CD4-positive, alpha-beta T cell (primary cell): ENCODE data around the gene NDUFB3. TPM values are rescaled to one million over a fixed set of nuclear protein-coding genes. Genes with fewer than 3 reads are reported as not detected.

Experiments
- ATAC-seq: fragments of 200-7000 bp; cut with Tn5 transposase; one replicate; pipeline ENCODE4 v1.10.0; 2022; ENCODE audit warnings: mild to moderate bottlenecking; ENCODE audit not compliant: poor library complexity
- CTCF ChIA-PET: fragments of 350-600 bp; sonication (Branson Sonifier 250); formaldehyde crosslinking; loops from one replicate; lab custom pipeline; 2021; ENCODE audit warnings: antibody characterized with exemption, inconsistent platforms; lab: Charles Lee
- POLR2A ChIA-PET: fragments of 350-600 bp; sonication (Branson Sonifier 250); formaldehyde crosslinking; loops from one replicate; lab custom pipeline; 2021; ENCODE audit warnings: antibody characterized with exemption, inconsistent platforms; lab: Charles Lee
- DNase-seq, 14 experiments: peaks; one replicate each; pipeline ENCODE4 v3.0.0-alpha.2; 2013 to 2020; ENCODE audit warnings: mixed read lengths in 2 of 14
- H3K27ac ChIP-seq, 2 donors: one replicate each; pipeline versions ENCODE4 v1.5.1 to v1.7.0; 2013; ENCODE audit warnings: low read length in 2 of 2, low read depth in 1 of 2, mild to moderate bottlenecking in 1 of 2
- H3K27me3 ChIP-seq, 2 experiments: 1 replicate in 1 of 2; 2 replicates in 1 of 2; pipeline versions ENCODE4 v1.6.1 to v1.7.0; 2013; ENCODE audit warnings: low read length in 2 of 2, control low read depth in 1 of 2, mild to moderate bottlenecking in 1 of 2, moderate library complexity in 1 of 2; ENCODE audit not compliant: insufficient read depth in 2 of 2, control insufficient read depth in 1 of 2
- H3K36me3 ChIP-seq: one replicate; pipeline ENCODE4 v1.6.1; 2013; ENCODE audit warnings: low read length, control low read depth; ENCODE audit not compliant: insufficient read depth
- H3K4me1 ChIP-seq: one replicate; pipeline ENCODE4 v1.6.1; 2013; ENCODE audit warnings: low read length, control low read depth; ENCODE audit not compliant: insufficient read depth
- H3K4me3 ChIP-seq: one replicate; pipeline ENCODE4 v1.5.1; 2013; ENCODE audit warnings: mild to moderate bottlenecking, low read length, moderate library complexity
- H3K9me3 ChIP-seq, 2 experiments: 1 replicate in 1 of 2; 2 replicates in 1 of 2; pipeline versions ENCODE4 v1.6.1 to v1.7.0; 2013; ENCODE audit warnings: low read length in 2 of 2, mild to moderate bottlenecking in 2 of 2, control low read depth in 1 of 2, moderate library complexity in 1 of 2; ENCODE audit not compliant: control insufficient read depth in 1 of 2, insufficient read depth in 1 of 2
- H3K27ac Mint-ChIP-seq: one replicate; pipeline ENCODE4 v1.8.0; 2020; ENCODE audit warnings: mixed read lengths
- H3K27me3 Mint-ChIP-seq: one replicate; pipeline ENCODE4 v1.8.0; 2021; ENCODE audit warnings: mixed read lengths
- H3K36me3 Mint-ChIP-seq: one replicate; pipeline ENCODE4 v1.8.0; 2021; ENCODE audit warnings: low read depth, mixed read lengths
- H3K4me1 Mint-ChIP-seq: one replicate; pipeline ENCODE4 v1.8.0; 2021; ENCODE audit warnings: low read depth, mixed read lengths
- H3K4me3 Mint-ChIP-seq: one replicate; pipeline ENCODE4 v1.8.0; 2020; ENCODE audit warnings: mild to moderate bottlenecking, mixed read lengths
- H3K9me3 Mint-ChIP-seq: one replicate; pipeline ENCODE4 v1.8.0; 2020; ENCODE audit warnings: mixed read lengths
- CTCF ChIP-seq: fragments of 200-600 bp; IDR thresholded peaks from one replicate; pipeline ENCODE4 v1.8.0; 2022; ENCODE audit warnings: antibody characterized with exemption, mild to moderate bottlenecking
- intact Hi-C, 2 experiments: fragments of 100-400 bp; cut with DNase I in 1 of 2; cut with micrococcal nuclease in 1 of 2; formaldehyde crosslinking; loops; one replicate each; pipeline versions ENCODE4 v1.15.1 to v1.9.0; 2023 to 2025; cut with DNase I, micrococcal nuclease
- total RNA-seq, 174 experiments: library from RNA in 2 of 174; stranded (reverse) in 2 of 174; gene quantifications; one replicate each; pipeline ENCODE4 v1.2.3 and lab custom pipeline; 2021 to 2026

NDUFB3 gene
- total RNA-seq, 2 experiments from 2014 or later: 10.1 to 13.6 TPM

GRCh38 chr2:201064797-201065329, 6.9 kb upstream of the NDUFB3 start:
- ChIA-PET CTCF (interaction anchor here (1.2 kb wide), 1 partner anchor 126 kb away, joined by 3 read pairs; no protein-coding TSS in a partner anchor), POLR2A (interaction anchor here (1.7 kb wide), 1 partner anchor 93 kb away, joined by 5 read pairs; no protein-coding TSS in a partner anchor)
- Histone ChIP-seq H3K27me3 (no peaks in the 10 kb centered on the region), H3K4me1 (peaks cover 14% of the 10 kb centered on the region), H3K9me3 (no peaks in the 10 kb centered on the region), H3K4me3 (no peak overlapping the region), H3K27ac (no peak overlapping the region), H3K36me3 (peaks cover 14% of the 10 kb centered on the region)
- no peak for TF ChIP-seq CTCF
- no peaks in the 10 kb centered on the region for H3K27me3 Mint-ChIP-seq
- DNase-seq (no peak), ATAC-seq (no peak)
- H3K4me1 Mint-ChIP-seq: peaks cover 57% of the 10 kb centered on the region
- H3K9me3 Mint-ChIP-seq: no peaks in the 10 kb centered on the region
- H3K27ac Mint-ChIP-seq: no peak overlapping the region
- H3K36me3 Mint-ChIP-seq: peaks cover 18% of the 10 kb centered on the region
- intact Hi-C loops: loop anchor here (5.0 kb wide), 3 partner anchors 103 to 488 kb away; partner anchors contain the start of gene ORC2 (in 1 of the 2)
- H3K4me3 Mint-ChIP-seq: no peak overlapping the region

GRCh38 chr2:201070948-201071478, 788 bp upstream of the NDUFB3 start:
- Mint-ChIP-seq H3K27me3 (no peaks in the 10 kb centered on the region), H3K4me1 (peaks cover 52% of the 10 kb centered on the region), H3K36me3 (peaks cover 15% of the 10 kb centered on the region), H3K4me3 (peak overlapping the region; percentile 99), H3K9me3 (no peaks in the 10 kb centered on the region), H3K27ac (peak overlapping the region; percentile 97)
- ChIA-PET POLR2A (interaction anchor here (0.7 to 5.9 kb wide), 7 partner anchors 46 to 207 kb away, joined by 3 to 103 read pairs (median 9); partner anchors contain the start of genes CFLAR, CLK1, NIF3L1 and ORC2), CTCF (interaction anchor here (0.9 to 6.1 kb wide), 6 partner anchors 11 to 108 kb away, joined by 3 to 30 read pairs (median 9); partner anchors contain the start of gene ORC2)
- Histone ChIP-seq H3K4me3 (peak overlapping the region; percentile 87), H3K9me3 (no peaks in the 10 kb centered on the region), H3K27me3 (no peaks in the 10 kb centered on the region), H3K27ac (peak overlapping the region; percentile 75 to 93), H3K4me1 (peaks cover 19% of the 10 kb centered on the region), H3K36me3 (no peaks in the 10 kb centered on the region)
- DNase-seq (no peak), ATAC-seq (peak; percentile 39)
- no peak for TF ChIP-seq CTCF
- intact Hi-C loops: loop anchor here (1.0 to 5.0 kb wide), 9 partner anchors 45 to 359 kb away; partner anchors contain the start of genes BZW1 (in 2 of the 2) and CFLAR (in 1 of the 2)

- Mint-ChIP-seq H3K36me3 (peaks cover 15% of the 10 kb centered on the region), H3K4me1 (peaks cover 46% of the 10 kb centered on the region), H3K4me3 (peak overlapping the region; percentile 99), H3K27ac (peak overlapping the region; percentile 97), H3K9me3 (no peaks in the 10 kb centered on the region), H3K27me3 (no peaks in the 10 kb centered on the region)
- peak overlapping the region; percentile 84 to 93 for H3K27ac ChIP-seq
- H3K4me3 ChIP-seq: peak overlapping the region; percentile 87
- DNase-seq (no peak), ATAC-seq (peak; percentile 1)
- POLR2A ChIA-PET: interaction anchor here (0.7 to 5.9 kb wide), 6 partner anchors 44 to 359 kb away, joined by 3 to 103 read pairs (median 4); partner anchors contain the start of genes CFLAR, CLK1 and ORC2
- intact Hi-C loops: loop anchor here (2.0 to 5.0 kb wide), 5 partner anchors 41 to 360 kb away; partner anchors contain the start of gene BZW1 (in 1 of the 2)
- H3K27me3 ChIP-seq: no peaks in the 10 kb centered on the region
- TF ChIP-seq CTCF: no peak
- CTCF ChIA-PET: interaction anchor here (0.7 to 6.1 kb wide), 4 partner anchors 40 to 109 kb away, joined by 3 to 30 read pairs (median 5); partner anchors contain the start of gene ORC2
- H3K4me1 ChIP-seq: peaks cover 16% of the 10 kb centered on the region
- no peaks in the 10 kb centered on the region for H3K36me3 ChIP-seq
- no peaks in the 10 kb centered on the region for H3K9me3 ChIP-seq
Observed at GRCh38 chr2:201072201-201072530, 365 bp downstream of the NDUFB3 start.
